Mesothelial cell of epicardium (in vitro differentiated cells): ENCODE data around the gene CELF5. TPM values are rescaled to one million over a fixed set of nuclear protein-coding genes. Genes with fewer than 3 reads are reported as not detected.

Source experiments
- DNase-seq, 2 experiments: peaks; one replicate each; pipeline ENCODE4 v3.0.0; 2021; ENCODE audit warnings: low spot score in 2 of 2; ENCODE audit not compliant: unreplicated experiment in 2 of 2
- H3K27ac Mint-ChIP-seq: 2 replicates; pipeline ENCODE4 v1.8.0; 2021; ENCODE audit warnings: mixed read lengths
- H3K27me3 Mint-ChIP-seq: 2 replicates; pipeline ENCODE4 v1.8.0; 2021; ENCODE audit warnings: low read depth, mixed read lengths
- H3K36me3 Mint-ChIP-seq: 2 replicates; pipeline ENCODE4 v1.8.0; 2021; ENCODE audit warnings: mixed read lengths
- H3K4me1 Mint-ChIP-seq: 2 replicates; pipeline ENCODE4 v1.8.0; 2021; ENCODE audit warnings: mixed read lengths
- H3K4me3 Mint-ChIP-seq: 2 replicates; pipeline ENCODE4 v1.8.0; 2021; ENCODE audit warnings: mild to moderate bottlenecking, moderate library complexity, mixed read lengths
- H3K9me3 Mint-ChIP-seq: 2 replicates; pipeline ENCODE4 v1.8.0; 2021; ENCODE audit warnings: mixed read lengths
- CTCF ChIP-seq: fragments of 200-600 bp; sonication (generic); IDR thresholded peaks from one replicate; pipeline ENCODE4 v1.5.0; 2021; ENCODE audit warnings: antibody characterized with exemption; ENCODE audit not compliant: unreplicated experiment
- total RNA-seq: library from RNA; stranded (reverse); gene quantifications from 3 replicates; pipeline ENCODE4 v1.2.1, GENCODE V29; 2021

CELF5 gene
- total RNA-seq, 1 donor from 2014 or later, result 2.4 TPM

- H3K4me3 Mint-ChIP-seq, result no peak overlapping the region
Measured at GRCh38 chr19:3178973-3179738, 45.3 kb upstream of the CELF5 start.

GRCh38 chr19:3179739-3180293, 44.6 kb upstream of the CELF5 start:
- H3K27me3 Mint-ChIP-seq, result no peaks in the 10 kb centered on the region
- H3K36me3 Mint-ChIP-seq, result no peaks in the 10 kb centered on the region
- H3K4me3 Mint-ChIP-seq, result no peak overlapping the region
- no peaks in the 10 kb centered on the region for H3K9me3 Mint-ChIP-seq
- H3K4me1 Mint-ChIP-seq, result no peaks in the 10 kb centered on the region
- H3K27ac Mint-ChIP-seq, result no peak overlapping the region
- no peak for TF ChIP-seq CTCF
- DNase-seq, result no peak

More at GRCh38 chr19:3178973-3179738, 45.3 kb upstream of the CELF5 start:
- no peak for DNase-seq
- Mint-ChIP-seq H3K36me3 (no peaks in the 10 kb centered on the region), H3K4me1 (no peaks in the 10 kb centered on the region), H3K27ac (no peak overlapping the region), H3K27me3 (no peaks in the 10 kb centered on the region), H3K9me3 (no peaks in the 10 kb centered on the region)
- no peak for TF ChIP-seq CTCF

GRCh38 chr19:3183721-3184641, 40.5 kb upstream of the CELF5 start:
- Mint-ChIP-seq H3K4me1 (peaks cover 9% of the 10 kb centered on the region), H3K4me3 (peak overlapping the region; percentile 99), H3K9me3 (no peaks in the 10 kb centered on the region)

GRCh38 chr19:3184847-3185460, 39.5 kb upstream of the CELF5 start:
- no peak for DNase-seq
- H3K4me3 Mint-ChIP-seq, result peak overlapping the region; percentile 99
- H3K9me3 Mint-ChIP-seq, result no peaks in the 10 kb centered on the region

More at GRCh38 chr19:3183721-3184641, 40.5 kb upstream of the CELF5 start:
- no peaks in the 10 kb centered on the region for H3K27me3 Mint-ChIP-seq
- no peak for DNase-seq
- TF ChIP-seq CTCF, result no peak
- H3K36me3 Mint-ChIP-seq, result no peaks in the 10 kb centered on the region
- H3K27ac Mint-ChIP-seq, result no peak overlapping the region

More at GRCh38 chr19:3184847-3185460, 39.5 kb upstream of the CELF5 start:
- H3K4me1 Mint-ChIP-seq, result peaks cover 9% of the 10 kb centered on the region
- no peak for TF ChIP-seq CTCF
- H3K27ac Mint-ChIP-seq, result peak overlapping the region; percentile 97
- H3K27me3 Mint-ChIP-seq, result no peaks in the 10 kb centered on the region
- H3K36me3 Mint-ChIP-seq, result no peaks in the 10 kb centered on the region
